B cell (primary cell): ENCODE data around the gene TRPV6. TPM values are rescaled to one million over a fixed set of nuclear protein-coding genes. Genes with fewer than 3 reads are reported as not detected.

Experiments
- ATAC-seq: fragments of 200-7000 bp; cut with Tn5 transposase; one replicate; pipeline ENCODE4 v1.10.0; 2021; ENCODE audit warnings: low read depth, mild to moderate bottlenecking, moderate number of reproducible peaks, moderate library complexity
- CTCF ChIA-PET: fragments of 350-600 bp; sonication (Branson Sonifier 250); formaldehyde crosslinking; loops from one replicate; lab custom pipeline; 2021; ENCODE audit warnings: antibody characterized with exemption, inconsistent platforms; lab: Charles Lee
- POLR2A ChIA-PET: fragments of 350-600 bp; sonication (Branson Sonifier 250); formaldehyde crosslinking; loops from one replicate; lab custom pipeline; 2021; ENCODE audit warnings: antibody characterized with exemption; lab: Charles Lee
- DNase-seq: peaks from one replicate; pipeline ENCODE4 v3.0.0; 2013
- H2AFZ ChIP-seq: 2 replicates; pipeline ENCODE4 v1.6.1; 2012; ENCODE audit warnings: mild to moderate bottlenecking, low read depth, low read length; ENCODE audit not compliant: insufficient read depth, poor library complexity, severe bottlenecking
- H3K27ac ChIP-seq, 2 donors: 1 replicate in 1 of 2; 2 replicates in 1 of 2; pipeline ENCODE4 v1.5.1; 2012 to 2013; ENCODE audit warnings: low read length in 2 of 2, mild to moderate bottlenecking in 2 of 2, moderate library complexity in 1 of 2
- H3K27me3 ChIP-seq, 4 experiments: fragments of 200-600 bp in 1 of 4; sonication (generic) in 1 of 4; replicated peaks in 1 of 4; 1 replicate in 2 of 4; 2 replicates in 2 of 4; pipeline versions ENCODE4 v1.6.1 to v1.7.0; 2013 to 2016; ENCODE audit warnings: low read length in 3 of 4, mild to moderate bottlenecking in 2 of 4, mixed read lengths in 1 of 4, moderate library complexity in 1 of 4; ENCODE audit not compliant: insufficient read depth in 4 of 4, control insufficient read depth in 3 of 4; ENCODE audit errors: control extremely low read depth in 1 of 4
- H3K36me3 ChIP-seq, 2 experiments: replicated peaks in 1 of 2; 1 replicate in 1 of 2; 2 replicates in 1 of 2; pipeline versions ENCODE4 v1.6.1 to v1.7.1; 2013; ENCODE audit warnings: low read length in 1 of 2; ENCODE audit not compliant: insufficient read depth in 2 of 2, control insufficient read depth in 1 of 2; ENCODE audit errors: control extremely low read depth in 1 of 2, extremely low read depth in 1 of 2
- H3K4me1 ChIP-seq, 2 donors: fragments of 200-600 bp in 1 of 2; sonication (generic) in 1 of 2; 1 replicate in 1 of 2; 2 replicates in 1 of 2; pipeline versions ENCODE4 v1.5.1 to v1.6.1; 2013 to 2017; ENCODE audit warnings: low read length in 2 of 2; ENCODE audit not compliant: control insufficient read depth in 2 of 2, insufficient read depth in 2 of 2
- H3K4me2 ChIP-seq: replicated peaks from 2 replicates; pipeline ENCODE3; 2012; ENCODE audit warnings: mild to moderate bottlenecking, low read depth, low read length; ENCODE audit not compliant: poor library complexity, severe bottlenecking
- H3K4me3 ChIP-seq, 5 experiments: fragments of 200-600 bp in 1 of 5; sonication (generic) in 1 of 5; 1 replicate in 3 of 5; 2 replicates in 2 of 5; pipeline versions ENCODE4 v1.5.1 to v1.7.0; 2011 to 2016; ENCODE audit warnings: low read length in 4 of 5, mild to moderate bottlenecking in 4 of 5, low read depth in 2 of 5, control low read depth in 1 of 5, moderate library complexity in 1 of 5; ENCODE audit not compliant: insufficient read depth in 1 of 5; ENCODE audit errors: control extremely low read depth in 1 of 5, extremely low read depth in 1 of 5
- H3K79me2 ChIP-seq: fragments of 200-600 bp; sonication (generic); one replicate; pipeline ENCODE4 v1.6.0; 2016; ENCODE audit warnings: low read length; ENCODE audit not compliant: control insufficient read depth, insufficient read depth
- H3K9ac ChIP-seq: fragments of 200-600 bp; sonication (generic); 2 replicates; pipeline ENCODE4 v1.6.1; 2017; ENCODE audit warnings: mild to moderate bottlenecking, low read length, moderate library complexity
- H3K9me3 ChIP-seq, 3 donors: one replicate each; pipeline versions ENCODE4 v1.6.1 to v1.7.1; 2013; ENCODE audit warnings: low read length in 2 of 3; ENCODE audit not compliant: control insufficient read depth in 2 of 3, insufficient read depth in 1 of 3; ENCODE audit errors: control extremely low read depth in 1 of 3
- H4K20me1 ChIP-seq: 2 replicates; pipeline ENCODE4 v1.6.0; 2012; ENCODE audit warnings: mild to moderate bottlenecking, low read length; ENCODE audit not compliant: insufficient read depth, control insufficient read depth, poor library complexity, severe bottlenecking
- H3K27ac Mint-ChIP-seq: one replicate; pipeline ENCODE4 v1.8.0; 2021; ENCODE audit warnings: mixed read lengths
- H3K27me3 Mint-ChIP-seq: one replicate; pipeline ENCODE4 v1.8.0; 2021; ENCODE audit warnings: mixed read lengths
- H3K4me1 Mint-ChIP-seq: one replicate; pipeline ENCODE4 v1.8.0; 2021; ENCODE audit warnings: mixed read lengths
- H3K4me3 Mint-ChIP-seq: one replicate; pipeline ENCODE4 v1.8.0; 2021; ENCODE audit warnings: mixed read lengths
- H3K9me3 Mint-ChIP-seq: one replicate; pipeline ENCODE4 v1.8.0; 2022; ENCODE audit warnings: mixed read lengths; ENCODE audit not compliant: insufficient read depth
- CTCF ChIP-seq: fragments of 200-600 bp; IDR thresholded peaks from one replicate; pipeline ENCODE4 v1.8.0; 2022; ENCODE audit warnings: antibody characterized with exemption, mild to moderate bottlenecking
- EZH2 ChIP-seq: IDR thresholded peaks from 2 replicates; pipeline ENCODE4 v1.6.1; 2012; ENCODE audit warnings: borderline replicate concordance, low read depth, mild to moderate bottlenecking, moderate library complexity, low read length; ENCODE audit not compliant: insufficient read depth, poor library complexity, severe bottlenecking
- WGBS: methylation state at CpG from one replicate; pipeline ENCODE4 v1.1.5; 2013; ENCODE audit warnings: missing lambda C conversion rate; ENCODE audit not compliant: insufficient coverage; 5-methylcytosine and 5-hydroxymethylcytosine counted together
- intact Hi-C: fragments of 100-400 bp; cut with micrococcal nuclease; formaldehyde crosslinking; loops from one replicate; pipeline ENCODE4 v1.10.0; 2022
- polyA plus RNA-seq: library from polyadenylated mRNA; depleted of rRNA; stranded (reverse); fragments of >200 nt; gene quantifications from 2 replicates; pipeline ENCODE4 v1.2.3, GENCODE V29; 2012
- total RNA-seq, 2 donors: library from RNA; stranded (reverse); fragments of 120-200 nt in 1 of 2; gene quantifications; 1 replicate in 1 of 2; 2 replicates in 1 of 2; pipeline versions ENCODE4 v1.2.3 to v1.2.4, GENCODE V29; 2013 to 2022

TRPV6 gene
- total and polyA plus RNA-seq, 2 donors (not counting 1 experiment from before 2014, with no cell fraction given), result not detected

GRCh38 chr7:142933624-142934023 lies 48.1 kb upstream of the TRPV6 start, which contains the start of gene TRPV5:
Gene TRPV5, minus strand, starts transcription at chr7:142933746. Its CDS starts 287 bp downstream, at chr7:142933459.
- Mint-ChIP-seq H3K9me3 (no peaks in the 10 kb centered on the region), H3K27me3 (peaks cover 12% of the 10 kb centered on the region), H3K4me3 (no peak within 1 kb of the TSS), H3K4me1 (no peaks in the 10 kb centered on the region), H3K27ac (no peak within 1 kb of the TSS)
- H3K27ac ChIP-seq, result no peak within 1 kb of the TSS
- DNase-seq (no peak), ATAC-seq (no peak)
- no peaks in the 10 kb centered on the region for H4K20me1 ChIP-seq
- H3K9me3 ChIP-seq, result no peaks in the 10 kb centered on the region
- TF ChIP-seq EZH2, result no peak
- TF ChIP-seq CTCF, result no peak
- H3K9ac ChIP-seq, result no peak within 1 kb of the TSS
- CTCF ChIA-PET, result no interaction called here
- H3K27me3 ChIP-seq, result no peaks in the 10 kb centered on the region
- POLR2A ChIA-PET, result no interaction called here
- H3K4me3 ChIP-seq, result no peak within 1 kb of the TSS
- H3K4me2 ChIP-seq, result no peak within 1 kb of the TSS
- no peaks in the 10 kb centered on the region for H3K36me3 ChIP-seq
- intact Hi-C loops, result no loop called here
- H3K4me1 ChIP-seq, result peaks cover 0 to under 1% of the 10 kb centered on the region in 2 donors
- no peak within 1 kb of the TSS for H2AFZ ChIP-seq
- H3K79me2 ChIP-seq, result no peaks in the 10 kb centered on the region
- 67% methylated on average over 4 of the region's 4 CpGs for WGBS

- no peak overlapping the region for H3K9ac ChIP-seq
- H3K9me3 Mint-ChIP-seq, result no peaks in the 10 kb centered on the region
- H4K20me1 ChIP-seq, result no peaks in the 10 kb centered on the region
- H3K27ac ChIP-seq, result no peak overlapping the region
- no peak for DNase-seq
- 93% methylated on average over 6 of the region's 7 CpGs for WGBS
- peaks cover 2 to 6% of the 10 kb centered on the region in 2 donors for H3K4me1 ChIP-seq
- H3K4me2 ChIP-seq, result no peak overlapping the region
- no peak overlapping the region for H3K27ac Mint-ChIP-seq
- H3K27me3 ChIP-seq, result no peaks in the 10 kb centered on the region
- CTCF ChIA-PET, result no interaction called here
- H2AFZ ChIP-seq, result no peak overlapping the region
- peaks cover 2% of the 10 kb centered on the region for H3K4me1 Mint-ChIP-seq
- no peaks in the 10 kb centered on the region for H3K9me3 ChIP-seq
- no peaks in the 10 kb centered on the region for H3K36me3 ChIP-seq
- no peak overlapping the region for H3K4me3 Mint-ChIP-seq
- POLR2A ChIA-PET, result no interaction called here
- no peaks in the 10 kb centered on the region for H3K79me2 ChIP-seq
- ATAC-seq, result no peak
- no peak overlapping the region for H3K4me3 ChIP-seq
- peaks cover 12% of the 10 kb centered on the region for H3K27me3 Mint-ChIP-seq
- intact Hi-C loops, result no loop called here
- TF ChIP-seq CTCF, result no peak
- no peak for TF ChIP-seq EZH2
Observed at GRCh38 chr7:142933092-142933475, 47.5 kb upstream of the TRPV6 start.
